Measurements from ENCODE around the gene NECTIN1. TPM values are rescaled to one million over a fixed set of nuclear protein-coding genes. Genes with fewer than 3 reads are reported as not detected.

Gene NECTIN1
- total and polyA plus RNA-seq, 2 of the 13 experiments (the other 11 are each of a cell fraction or from before 2014, with no cell fraction given): 3.9 to 7.3 TPM

- ChIA-PET POLR2A (no interaction called here), CTCF (ENCODE audit: low intra/inter-chr PET ratio, low total read pairs) (no interaction called here)
- TF ChIP-seq MAFF (IDR thresholded peaks at IDR 0.05; ENCODE audit: low read depth, low read length) (no peak), ZNF331 (CRISPR knock-in tag; IDR thresholded peaks at IDR 0.05) (0 out of 2 replicates have a peak, but pooled peaks have one; percentile 19), WIZ (CRISPR knock-in tag; IDR thresholded peaks at IDR 0.05) (peak; percentile 53; the same call in 1 of the 2 replicates), SALL1 (CRISPR knock-in tag; IDR thresholded peaks at IDR 0.05) (0 out of 2 replicates have a peak, but pooled peaks have one; percentile 17), MIER2 (CRISPR knock-in tag; IDR thresholded peaks at IDR 0.05) (peak; percentile 94), PPARG (CRISPR knock-in tag; conservative IDR thresholded peaks at IDR 0.05) (no peak), SALL2 (CRISPR knock-in tag; IDR thresholded peaks at IDR 0.05) (no peak), REST (IDR thresholded peaks at IDR 0.05; ENCODE audit: borderline replicate concordance in 1 of 2, low read depth in 1 of 2, low read length in 2 of 2) (peak; percentile 68 to 94), EHMT2 (IDR thresholded peaks at IDR 0.05; ENCODE audit: borderline replicate concordance, low read depth, low read length) (peak; percentile 94), ZNF441 (CRISPR knock-in tag; IDR thresholded peaks at IDR 0.05; ENCODE audit: borderline replicate concordance) (0 out of 2 replicates have a peak, but pooled peaks have one; percentile 23)
- TF ChIP-seq, protein P1, sequence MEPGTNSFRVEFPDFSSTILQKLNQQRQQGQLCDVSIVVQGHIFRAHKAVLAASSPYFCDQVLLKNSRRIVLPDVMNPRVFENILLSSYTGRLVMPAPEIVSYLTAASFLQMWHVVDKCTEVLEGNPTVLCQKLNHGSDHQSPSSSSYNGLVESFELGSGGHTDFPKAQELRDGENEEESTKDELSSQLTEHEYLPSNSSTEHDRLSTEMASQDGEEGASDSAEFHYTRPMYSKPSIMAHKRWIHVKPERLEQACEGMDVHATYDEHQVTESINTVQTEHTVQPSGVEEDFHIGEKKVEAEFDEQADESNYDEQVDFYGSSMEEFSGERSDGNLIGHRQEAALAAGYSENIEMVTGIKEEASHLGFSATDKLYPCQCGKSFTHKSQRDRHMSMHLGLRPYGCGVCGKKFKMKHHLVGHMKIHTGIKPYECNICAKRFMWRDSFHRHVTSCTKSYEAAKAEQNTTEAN (CRISPR knock-in tag; conservative IDR thresholded peaks at IDR 0.05): no peak
- FAIRE-seq (no peak), DNase-seq (ENCODE audit: low spot score) (peak; percentile 16), ATAC-seq (no peak)
- 0 out of 2 replicates have a peak, but pooled peaks cover 6% of the 10 kb centered on the region for H4K20me1 ChIP-seq (ENCODE audit: insufficient read depth, low read length)
- H3K4me2 ChIP-seq (ENCODE audit: low read depth, low read length): no peak overlapping the region
- H3K27ac ChIP-seq (ENCODE audit: extremely low read length, insufficient read depth, low read length): no peak overlapping the region
- H3K9me3 ChIP-seq (ENCODE audit: low read length): no peaks in the 10 kb centered on the region
- H3K4me1 ChIP-seq (ENCODE audit: insufficient read depth, low read length): no peaks in the 10 kb centered on the region
- BruUV-seq (replicated peaks): no TSS peak
- in situ Hi-C loops (cut with HindIII; ENCODE audit: extremely low pct_ligation_motif_present, low pct_unique_long_range_greater_than_20kb): no loop called here
- WGBS (ENCODE audit: low lambda C conversion rate): 100% methylated on average over 1 of the region's 1 CpG
- intact Hi-C loops (cut with micrococcal nuclease; ENCODE audit: unreplicated experiment): no loop called here
- no peaks in the 10 kb centered on the region for H3K79me2 ChIP-seq (ENCODE audit: insufficient read depth, low read length)
- no peak overlapping the region for H2AFZ ChIP-seq (ENCODE audit: low read length)
- no peak overlapping the region for H3K4me3 ChIP-seq (replicated peaks in 1 of 3; ENCODE audit: insufficient read depth in 1 of 3, low read depth in 2 of 3, low read length in 3 of 3)
- H3K27me3 ChIP-seq (ENCODE audit: control insufficient read depth in 1 of 2, insufficient read depth in 2 of 2, low read length in 2 of 2): peaks cover 0 to 35% of the 10 kb centered on the region in 2 experiments; a peak in 2 of 5 replicates
- no peaks in the 10 kb centered on the region for H3K36me3 ChIP-seq (replicated peaks in 1 of 2; ENCODE audit: control insufficient read depth in 1 of 2, insufficient read depth in 2 of 2, low read length in 2 of 2)
- no peak overlapping the region for H3K9ac ChIP-seq (ENCODE audit: insufficient read depth, low read depth, low read length)
Observed at GRCh38 chr11:119774172-119774763, 45.3 kb upstream of the NECTIN1 start.

Data from HepG2 (cell line).